HepG2 (cell line): Measurements from ENCODE around the gene MRNIP. TPM values are rescaled to one million over a fixed set of nuclear protein-coding genes. Genes with fewer than 3 reads are reported as not detected.
A peak's percentile ranks its signal among the peaks of the same experiment; 100 is the strongest.

Source experiments
- HIC2 ChIP-seq: sonication (generic); formaldehyde crosslinking; IDR thresholded peaks from 2 replicates; pipeline ENCODE4 v1.9.0; 2022; ENCODE audit warnings: low read depth, missing genetic modification reagents
- MEIS2 ChIP-seq: sonication (generic); formaldehyde crosslinking; IDR thresholded peaks from 2 replicates; pipeline ENCODE4 v1.9.0; 2021; ENCODE audit warnings: mild to moderate bottlenecking, missing genetic modification reagents
- POLR2A ChIP-seq, 2 experiments: IDR thresholded peaks; 2 replicates each; pipeline ENCODE4 v1.6.1; 2011; ENCODE audit warnings: low read depth in 2 of 2, low read length in 2 of 2, mild to moderate bottlenecking in 1 of 2, moderate library complexity in 1 of 2; ENCODE audit not compliant: insufficient read depth in 1 of 2
- SKI ChIP-seq: fragments of 450-650 bp; IDR thresholded peaks from one replicate; pipeline ENCODE4 v1.6.1; 2018; ENCODE audit warnings: mild to moderate bottlenecking; ENCODE audit not compliant: partially characterized antibody
- THAP7 ChIP-seq: sonication (generic); formaldehyde crosslinking; IDR thresholded peaks from 2 replicates; pipeline ENCODE4 v1.8.1; 2023; ENCODE audit warnings: mild to moderate bottlenecking, missing genetic modification reagents
- ZBTB7A ChIP-seq: sonication (generic); formaldehyde crosslinking; IDR thresholded peaks from 2 replicates; pipeline ENCODE4 v1.8.0; 2022; ENCODE audit warnings: mild to moderate bottlenecking, missing genetic modification reagents
- ZHX2 ChIP-seq, 2 experiments: sonication (generic) in 1 of 2; formaldehyde crosslinking in 1 of 2; IDR thresholded peaks; 2 replicates each; pipeline versions ENCODE4 v1.6.1 to v1.9.0; 2014 to 2022; ENCODE audit warnings: antibody characterized with exemption in 1 of 2, borderline replicate concordance in 1 of 2, inconsistent platforms in 1 of 2, low read depth in 1 of 2, missing genetic modification reagents in 1 of 2
- ZNF256 ChIP-seq: sonication (generic); formaldehyde crosslinking; conservative IDR thresholded peaks from 2 replicates; pipeline ENCODE4 v1.4.0; 2020; ENCODE audit warnings: missing genetic modification reagents
- ZNF574 ChIP-seq: sonication (generic); formaldehyde crosslinking; IDR thresholded peaks from 2 replicates; pipeline ENCODE4 v1.4.0; 2020; ENCODE audit warnings: missing genetic modification reagents
- polyA plus RNA-seq, 8 experiments: library from polyadenylated mRNA; depleted of rRNA in 3 of 8; stranded (reverse) in 7 of 8; unstranded in 1 of 8; fragments of >200 nt; fragmentation: Illumina TruSeq in 4 of 8; extraction: Trizol in 4 of 8; gene quantifications; 2 replicates each; pipeline versions ENCODE4 v1.2.1 to v1.2.3, GENCODE V29; 2011 to 2016; ENCODE audit warnings: low read depth in 4 of 8, missing spikeins in 1 of 8, mixed read lengths in 1 of 8; ENCODE audit not compliant: insufficient read depth in 1 of 8
- total RNA-seq, 5 experiments: library from RNA; depleted of rRNA; stranded (reverse); fragments of >200 nt; fragmentation: Illumina TruSeq; extraction: Trizol; gene quantifications; 2 replicates each; pipeline ENCODE4 v1.2.3, GENCODE V29; 2016; ENCODE audit warnings: low read depth in 1 of 5

Gene MRNIP
- total and polyA plus RNA-seq, 2 of the 13 experiments (the other 11 are each of a cell fraction or from before 2014, with no cell fraction given), result 15.5 to 34.1 TPM

GRCh38 chr5:179907556-179908324, 49.1 kb upstream of the MRNIP start, which contains the start of gene TBC1D9B (continued):
- TF ChIP-seq HIC2 (CRISPR knock-in tag), result 0 out of 2 replicates have a peak, but pooled peaks have one; percentile 23
- TF ChIP-seq ZHX2 (IDR thresholded peaks at IDR 0.05; ENCODE audit: low read depth), result no peak
- peak; percentile 45; the same call in 1 of the 2 replicates for TF ChIP-seq ZHX2 (CRISPR knock-in tag; IDR thresholded peaks at IDR 0.05; ENCODE audit: borderline replicate concordance)
- TF ChIP-seq ZBTB7A, result no peak
- no peak for TF ChIP-seq ZNF256 (CRISPR knock-in tag)
- TF ChIP-seq ZNF574, result peak; percentile 56
- TF ChIP-seq POLR2A (IDR thresholded peaks at IDR 0.05; ENCODE audit: insufficient read depth in 1 of 2, low read depth in 2 of 2, low read length in 2 of 2), result peak; percentile 63 to 68
- peak; percentile 50 for TF ChIP-seq SKI
- TF ChIP-seq MEIS2 (CRISPR knock-in tag), result peak; percentile 26; the same call in 1 of the 2 replicates
- 0 out of 2 replicates have a peak, but pooled peaks have one; percentile 20 for TF ChIP-seq THAP7 (CRISPR knock-in tag)
- TF ChIP-seq, all 625 proteins: peak for 89
